Measurements from ENCODE around the gene CDC42EP3.

DNA sequence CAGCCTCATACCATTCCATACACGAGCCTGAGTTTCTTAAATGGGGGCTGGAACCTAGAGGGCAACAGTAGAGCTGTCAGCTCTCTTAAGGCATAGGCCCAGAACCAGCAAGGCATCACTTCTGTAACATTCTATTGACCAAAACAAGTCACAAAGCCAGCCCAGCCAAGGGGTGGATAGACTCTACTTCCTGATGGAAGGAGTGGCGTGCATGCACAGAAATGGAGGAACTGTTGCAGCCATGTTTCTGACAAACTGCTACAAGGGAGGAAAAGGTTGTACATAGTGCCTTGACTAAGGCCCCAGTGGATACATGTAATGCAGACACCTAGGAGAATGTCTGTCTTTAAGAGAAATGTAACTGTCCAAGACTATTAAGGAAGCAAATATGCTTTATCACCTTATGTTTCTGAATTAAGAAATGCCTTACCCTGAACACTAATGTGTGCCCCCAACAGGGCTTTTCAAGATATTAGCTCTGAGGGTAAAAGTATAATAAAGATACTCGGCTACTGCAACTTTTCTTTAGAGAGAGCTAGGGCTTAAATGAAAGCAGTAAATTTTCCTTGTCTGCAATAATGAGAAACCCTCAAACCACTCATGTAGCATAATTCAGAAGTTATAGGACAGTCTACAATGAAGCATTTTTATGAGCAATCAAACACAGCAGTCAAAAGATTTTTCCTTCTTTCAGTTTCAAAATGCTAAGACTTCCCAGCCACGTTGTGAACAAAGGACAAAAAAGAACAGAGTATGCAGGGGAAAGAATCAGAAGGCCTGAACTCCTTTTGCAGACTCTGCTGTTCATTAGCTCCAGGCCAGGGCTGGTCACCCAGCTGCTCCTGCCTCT, 35.1 kb upstream of the CDC42EP3 start:
- TF ChIP-seq, protein P1, sequence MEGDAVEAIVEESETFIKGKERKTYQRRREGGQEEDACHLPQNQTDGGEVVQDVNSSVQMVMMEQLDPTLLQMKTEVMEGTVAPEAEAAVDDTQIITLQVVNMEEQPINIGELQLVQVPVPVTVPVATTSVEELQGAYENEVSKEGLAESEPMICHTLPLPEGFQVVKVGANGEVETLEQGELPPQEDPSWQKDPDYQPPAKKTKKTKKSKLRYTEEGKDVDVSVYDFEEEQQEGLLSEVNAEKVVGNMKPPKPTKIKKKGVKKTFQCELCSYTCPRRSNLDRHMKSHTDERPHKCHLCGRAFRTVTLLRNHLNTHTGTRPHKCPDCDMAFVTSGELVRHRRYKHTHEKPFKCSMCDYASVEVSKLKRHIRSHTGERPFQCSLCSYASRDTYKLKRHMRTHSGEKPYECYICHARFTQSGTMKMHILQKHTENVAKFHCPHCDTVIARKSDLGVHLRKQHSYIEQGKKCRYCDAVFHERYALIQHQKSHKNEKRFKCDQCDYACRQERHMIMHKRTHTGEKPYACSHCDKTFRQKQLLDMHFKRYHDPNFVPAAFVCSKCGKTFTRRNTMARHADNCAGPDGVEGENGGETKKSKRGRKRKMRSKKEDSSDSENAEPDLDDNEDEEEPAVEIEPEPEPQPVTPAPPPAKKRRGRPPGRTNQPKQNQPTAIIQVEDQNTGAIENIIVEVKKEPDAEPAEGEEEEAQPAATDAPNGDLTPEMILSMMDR (IDR thresholded peaks at IDR 0.05; ENCODE audit: low read depth, low read length) = no peak
- TF ChIP-seq EZH2phosphoT487 (IDR thresholded peaks at IDR 0.05; ENCODE audit: low read depth) = no peak

Measured in OCI-LY3 (cell line).